WTC11 (cell line): ENCODE results near the gene KRT12. TPM values are rescaled to one million over a fixed set of nuclear protein-coding genes. Genes with fewer than 3 reads are reported as not detected.
A peak's percentile ranks its signal among the peaks of the same experiment; 100 is the strongest.

Source experiments
- ATAC-seq: fragments of 200-7000 bp; cut with Tn5 transposase; 2 replicates; pipeline ENCODE4 v1.10.0; 2021; ENCODE audit warnings: mild to moderate bottlenecking, moderate library complexity
- CTCF ChIA-PET: fragments of 300-600 bp; sonication (Branson Sonifier 250); formaldehyde crosslinking; loops from one replicate; lab custom pipeline; 2021; ENCODE audit warnings: antibody characterized with exemption; lab: Charles Lee
- POLR2A ChIA-PET: fragments of 350-600 bp; sonication (Branson Sonifier 250); formaldehyde crosslinking; loops from one replicate; lab custom pipeline; 2021; ENCODE audit warnings: antibody characterized with exemption; lab: Charles Lee
- DNase-seq: peaks from one replicate; pipeline ENCODE4 v3.0.0; 2021; ENCODE audit warnings: low spot score
- H3K27ac Mint-ChIP-seq: 2 replicates; pipeline ENCODE4 v1.8.0; 2021; ENCODE audit warnings: mixed read lengths
- H3K27me3 Mint-ChIP-seq: 2 replicates; pipeline ENCODE4 v1.8.0; 2021; ENCODE audit warnings: low read depth, mild to moderate bottlenecking, moderate library complexity, mixed read lengths
- H3K36me3 Mint-ChIP-seq: 2 replicates; pipeline ENCODE4 v1.8.0; 2021; ENCODE audit warnings: mixed read lengths
- H3K4me1 Mint-ChIP-seq: 2 replicates; pipeline ENCODE4 v1.8.0; 2022; ENCODE audit warnings: mixed read lengths
- H3K4me3 Mint-ChIP-seq: 2 replicates; pipeline ENCODE4 v1.8.0; 2021; ENCODE audit warnings: mild to moderate bottlenecking, moderate library complexity, mixed read lengths
- H3K9me3 Mint-ChIP-seq: 2 replicates; pipeline ENCODE4 v1.8.0; 2021; ENCODE audit warnings: mixed read lengths
- ARID4B ChIP-seq: sonication (generic); formaldehyde crosslinking; IDR thresholded peaks from 2 replicates; pipeline ENCODE4 v1.8.0; 2023; ENCODE audit warnings: missing genetic modification reagents, mild to moderate bottlenecking, borderline replicate concordance
- ATF1 ChIP-seq: sonication (generic); formaldehyde crosslinking; IDR thresholded peaks from 2 replicates; pipeline ENCODE4 v1.8.1; 2023; ENCODE audit warnings: mild to moderate bottlenecking, moderate library complexity, missing genetic modification reagents
- ATF2 ChIP-seq: sonication (generic); formaldehyde crosslinking; IDR thresholded peaks from 2 replicates; pipeline ENCODE4 v1.8.1; 2022; ENCODE audit warnings: low read depth, missing genetic modification reagents, borderline replicate concordance
- CTCF ChIP-seq: fragments of 200-600 bp; IDR thresholded peaks from 2 replicates; pipeline ENCODE4 v1.8.0; 2022; ENCODE audit warnings: antibody characterized with exemption
- E2F4 ChIP-seq: sonication (generic); formaldehyde crosslinking; IDR thresholded peaks from 2 replicates; pipeline ENCODE4 v1.8.1; 2022; ENCODE audit warnings: low read depth, mild to moderate bottlenecking, moderate library complexity, missing genetic modification reagents, borderline replicate concordance
- ELF4 ChIP-seq: sonication (generic); formaldehyde crosslinking; IDR thresholded peaks from 2 replicates; pipeline ENCODE4 v1.8.1; 2022; ENCODE audit warnings: low read depth, mild to moderate bottlenecking, moderate library complexity, missing genetic modification reagents
- FOXP4 ChIP-seq: sonication (generic); formaldehyde crosslinking; IDR thresholded peaks from 2 replicates; pipeline ENCODE4 v1.8.0; 2022; ENCODE audit warnings: mild to moderate bottlenecking, missing genetic modification reagents
- GABPB1 ChIP-seq: sonication (generic); formaldehyde crosslinking; IDR thresholded peaks from 2 replicates; pipeline ENCODE4 v1.8.1; 2023; ENCODE audit warnings: mild to moderate bottlenecking, missing genetic modification reagents
- GRHL2 ChIP-seq: fragments of 250-450 bp; sonication (Bioruptor Pico); IDR thresholded peaks from 2 replicates; pipeline ENCODE4 v1.8.0; 2022; ENCODE audit warnings: mild to moderate bottlenecking, moderate library complexity; ENCODE audit not compliant: insufficient replicate concordance, severe bottlenecking
- NR1H2 ChIP-seq: sonication (generic); formaldehyde crosslinking; IDR thresholded peaks from 2 replicates; pipeline ENCODE4 v1.9.0; 2021; ENCODE audit warnings: mild to moderate bottlenecking, moderate library complexity, missing genetic modification reagents
- PRRX2 ChIP-seq: fragments of 250-450 bp; sonication (Bioruptor Pico); IDR thresholded peaks from 2 replicates; pipeline ENCODE4 v1.8.0; 2021; ENCODE audit warnings: mild to moderate bottlenecking
- RELA ChIP-seq: sonication (generic); formaldehyde crosslinking; IDR thresholded peaks from 2 replicates; pipeline ENCODE4 v1.8.1; 2022; ENCODE audit warnings: missing genetic modification reagents, mild to moderate bottlenecking, borderline replicate concordance
- SMAD3 ChIP-seq: sonication (generic); formaldehyde crosslinking; IDR thresholded peaks from 2 replicates; pipeline ENCODE4 v1.8.0; 2022; ENCODE audit warnings: missing genetic modification reagents, mild to moderate bottlenecking, borderline replicate concordance
- TCF7 ChIP-seq: sonication (generic); formaldehyde crosslinking; IDR thresholded peaks from 2 replicates; pipeline ENCODE4 v1.8.0; 2022; ENCODE audit warnings: mild to moderate bottlenecking, low read depth, missing genetic modification reagents, moderate library complexity
- TEAD4 ChIP-seq: sonication (generic); formaldehyde crosslinking; IDR thresholded peaks from 2 replicates; pipeline ENCODE4 v1.8.0; 2022; ENCODE audit warnings: mild to moderate bottlenecking, missing genetic modification reagents
- USF1 ChIP-seq: sonication (generic); formaldehyde crosslinking; IDR thresholded peaks from 2 replicates; pipeline ENCODE4 v1.8.0; 2022; ENCODE audit warnings: mild to moderate bottlenecking, missing genetic modification reagents
- ZNF138 ChIP-seq: sonication (generic); formaldehyde crosslinking; conservative IDR thresholded peaks from 2 replicates; pipeline ENCODE4 v1.8.1; 2022; ENCODE audit warnings: mild to moderate bottlenecking, moderate library complexity, missing genetic modification reagents
- ZNF232 ChIP-seq: sonication (generic); formaldehyde crosslinking; IDR thresholded peaks from 2 replicates; pipeline ENCODE4 v1.8.0; 2022; ENCODE audit warnings: mild to moderate bottlenecking, missing genetic modification reagents
- ZNF423 ChIP-seq: fragments of 250-450 bp; sonication (Bioruptor Pico); IDR thresholded peaks from 2 replicates; pipeline ENCODE4 v2.1.2; 2022; ENCODE audit warnings: mild to moderate bottlenecking, moderate library complexity
- ZSCAN18 ChIP-seq: fragments of 250-450 bp; sonication (Bioruptor Pico); IDR thresholded peaks from 2 replicates; pipeline ENCODE4 v2.1.2; 2022; ENCODE audit warnings: mild to moderate bottlenecking, moderate library complexity
- total RNA-seq: library from RNA; stranded (reverse); gene quantifications from 3 replicates; pipeline ENCODE4 v1.2.3, GENCODE V29; 2021

KRT12 gene
- total RNA-seq, 1 experiment from 2014 or later = not detected

GRCh38 chr17:40909351-40909750, 42.3 kb upstream of the KRT12 start:
- H3K4me3 Mint-ChIP-seq = no peak overlapping the region
- ChIA-PET CTCF (interaction anchor here (2.4 kb wide), 1 partner anchor 413 kb away, joined by 9 read pairs; no protein-coding TSS in a partner anchor), POLR2A (no interaction called here)
- no peak overlapping the region for H3K27ac Mint-ChIP-seq
- no peaks in the 10 kb centered on the region for H3K36me3 Mint-ChIP-seq
- ATAC-seq (peak; percentile 78), DNase-seq (peak; percentile 79)
- TF ChIP-seq RELA (no peak), GABPB1 (CRISPR knock-in tag) (peak; percentile 42; the same call in 1 of the 2 replicates), USF1 (CRISPR knock-in tag) (no peak), CTCF (peak; percentile 53)
- peaks cover 9% of the 10 kb centered on the region for H3K4me1 Mint-ChIP-seq
- 0 out of 2 replicates have a peak, but pooled peaks cover 2% of the 10 kb centered on the region for H3K27me3 Mint-ChIP-seq
- H3K9me3 Mint-ChIP-seq = no peaks in the 10 kb centered on the region

- DNase-seq (no peak), ATAC-seq (no peak)
- Mint-ChIP-seq H3K27me3 (0 out of 2 replicates have a peak, but pooled peaks cover 2% of the 10 kb centered on the region), H3K9me3 (no peaks in the 10 kb centered on the region), H3K36me3 (no peaks in the 10 kb centered on the region), H3K4me1 (peaks cover 16% of the 10 kb centered on the region), H3K4me3 (no peak overlapping the region), H3K27ac (no peak overlapping the region)
- ChIA-PET POLR2A (no interaction called here), CTCF (interaction anchor here (0.9 to 1.2 kb wide), 3 partner anchors 43 to 742 kb away, joined by 3 read pairs; no protein-coding TSS in a partner anchor)
- no peak for TF ChIP-seq ARID4B
- no peak for TF ChIP-seq ZSCAN18 (CRISPR knock-in tag)
- TF ChIP-seq ZNF423 (CRISPR knock-in tag) = no peak
- no peak for TF ChIP-seq SMAD3 (CRISPR knock-in tag)
- no peak for TF ChIP-seq PRRX2 (CRISPR knock-in tag)
- no peak for TF ChIP-seq TCF7 (CRISPR knock-in tag)
- no peak for TF ChIP-seq ATF2 (CRISPR knock-in tag)
- no peak for TF ChIP-seq ELF4 (CRISPR knock-in tag)
- TF ChIP-seq NR1H2 (CRISPR knock-in tag) = no peak
- TF ChIP-seq GRHL2 (CRISPR knock-in tag) = no peak
- TF ChIP-seq ZNF232 (CRISPR knock-in tag) = no peak
- TF ChIP-seq FOXP4 = no peak
- no peak for TF ChIP-seq TEAD4 (CRISPR knock-in tag)
- no peak for TF ChIP-seq ATF1
- no peak for TF ChIP-seq ZNF138 (CRISPR knock-in tag)
- TF ChIP-seq E2F4 (CRISPR knock-in tag) = no peak
Observed at GRCh38 chr17:40906613-40907012, 39.6 kb upstream of the KRT12 start.
